T-cell (primary cell): ENCODE results near the gene NDUFS6. TPM values are rescaled to one million over a fixed set of nuclear protein-coding genes. Genes with fewer than 3 reads are reported as not detected.

Experiments used
- ATAC-seq, 4 experiments: fragments of 200-7000 bp in 3 of 4; fragments of 150-1000 bp in 1 of 4; cut with Tn5 transposase; replicated peaks in 1 of 4; 1 replicate in 3 of 4; 2 replicates in 1 of 4; pipeline ENCODE4 v1.10.0; 2021; ENCODE audit warnings: moderate library complexity in 3 of 4, mild to moderate bottlenecking in 2 of 4, moderate number of reproducible peaks in 1 of 4
- CTCF ChIA-PET, 2 donors: fragments of 300-600 bp; sonication (Branson Sonifier 250); formaldehyde crosslinking; loops; one replicate each; lab custom pipeline; 2022; ENCODE audit warnings: antibody characterized with exemption in 2 of 2; lab: Charles Lee
- POLR2A ChIA-PET, 2 donors: fragments of 300-600 bp; sonication (Branson Sonifier 250); formaldehyde crosslinking; loops; one replicate each; lab custom pipeline; 2022; ENCODE audit warnings: antibody characterized with exemption in 2 of 2; lab: Charles Lee
- DNase-seq, 35 experiments: peaks; one replicate each; pipeline versions ENCODE4 v3.0.0 to v3.0.0-alpha.2; 2013 to 2023
- H3K27ac ChIP-seq: one replicate; pipeline ENCODE4 v1.5.1; 2013; ENCODE audit warnings: low read length
- H3K27me3 ChIP-seq, 2 experiments: replicated peaks in 1 of 2; 1 replicate in 1 of 2; 2 replicates in 1 of 2; pipeline versions ENCODE4 v1.6.1 to v1.7.0; 2013; ENCODE audit warnings: low read length in 1 of 2, mixed read lengths in 1 of 2; ENCODE audit not compliant: control insufficient read depth in 2 of 2, insufficient read depth in 2 of 2; ENCODE audit errors: extremely low read depth in 1 of 2
- H3K36me3 ChIP-seq, 2 donors: 1 replicate in 1 of 2; 2 replicates in 1 of 2; pipeline versions ENCODE4 v1.6.1 to v1.7.0; 2013; ENCODE audit warnings: low read length in 1 of 2; ENCODE audit not compliant: control insufficient read depth in 2 of 2, insufficient read depth in 1 of 2; ENCODE audit errors: extremely low read depth in 1 of 2
- H3K4me1 ChIP-seq, 2 experiments: 1 replicate in 1 of 2; 2 replicates in 1 of 2; pipeline versions ENCODE4 v1.6.1 to v1.7.0; 2013; ENCODE audit warnings: low read length in 2 of 2, mixed read lengths in 1 of 2; ENCODE audit not compliant: insufficient read depth in 2 of 2, control insufficient read depth in 1 of 2; ENCODE audit errors: extremely low read depth in 1 of 2
- H3K4me3 ChIP-seq, 2 donors: 1 replicate in 1 of 2; 2 replicates in 1 of 2; pipeline versions ENCODE4 v1.5.1 to v1.7.0; 2013; ENCODE audit warnings: mild to moderate bottlenecking in 2 of 2, low read length in 1 of 2, moderate library complexity in 1 of 2; ENCODE audit not compliant: control insufficient read depth in 1 of 2; ENCODE audit errors: extremely low read depth in 1 of 2
- H3K9me3 ChIP-seq: 2 replicates; pipeline ENCODE4 v1.7.0; 2013
- H3K27ac Mint-ChIP-seq, 2 donors: one replicate each; pipeline ENCODE4 v1.8.0; 2020 to 2021; ENCODE audit warnings: mild to moderate bottlenecking in 2 of 2, mixed read lengths in 2 of 2
- H3K27me3 Mint-ChIP-seq, 2 donors: one replicate each; pipeline ENCODE4 v1.8.0; 2021 to 2022; ENCODE audit warnings: mixed read lengths in 2 of 2
- H3K36me3 Mint-ChIP-seq: one replicate; pipeline ENCODE4 v1.8.0; 2021; ENCODE audit warnings: mixed read lengths
- H3K4me1 Mint-ChIP-seq, 3 donors: one replicate each; pipeline ENCODE4 v1.8.0; 2020 to 2022; ENCODE audit warnings: mixed read lengths in 3 of 3, mild to moderate bottlenecking in 1 of 3
- H3K4me3 Mint-ChIP-seq, 3 donors: one replicate each; pipeline ENCODE4 v1.8.0; 2020 to 2022; ENCODE audit warnings: mild to moderate bottlenecking in 3 of 3, mixed read lengths in 3 of 3, moderate library complexity in 3 of 3
- H3K9me3 Mint-ChIP-seq, 3 donors: one replicate each; pipeline ENCODE4 v1.8.0; 2020 to 2022; ENCODE audit warnings: mixed read lengths in 3 of 3
- WGBS: methylation state at CpG from one replicate; pipeline ENCODE4 v1.1.5; 2013; ENCODE audit warnings: missing lambda C conversion rate; ENCODE audit not compliant: insufficient coverage; 5-methylcytosine and 5-hydroxymethylcytosine counted together
- total RNA-seq, 35 experiments: library from RNA in 6 of 35; stranded (reverse) in 6 of 35; fragments of 120-200 nt in 1 of 35; gene quantifications; one replicate each; pipeline versions ENCODE4 v1.2.1 to v1.2.4 and lab custom pipeline; 2013 to 2026

NDUFS6 gene
- total RNA-seq, 5 donors from 2014 or later (not counting 1 experiment from before 2014, with no cell fraction given): 16.4 to 21.7 (median 18.8) TPM

DNA sequence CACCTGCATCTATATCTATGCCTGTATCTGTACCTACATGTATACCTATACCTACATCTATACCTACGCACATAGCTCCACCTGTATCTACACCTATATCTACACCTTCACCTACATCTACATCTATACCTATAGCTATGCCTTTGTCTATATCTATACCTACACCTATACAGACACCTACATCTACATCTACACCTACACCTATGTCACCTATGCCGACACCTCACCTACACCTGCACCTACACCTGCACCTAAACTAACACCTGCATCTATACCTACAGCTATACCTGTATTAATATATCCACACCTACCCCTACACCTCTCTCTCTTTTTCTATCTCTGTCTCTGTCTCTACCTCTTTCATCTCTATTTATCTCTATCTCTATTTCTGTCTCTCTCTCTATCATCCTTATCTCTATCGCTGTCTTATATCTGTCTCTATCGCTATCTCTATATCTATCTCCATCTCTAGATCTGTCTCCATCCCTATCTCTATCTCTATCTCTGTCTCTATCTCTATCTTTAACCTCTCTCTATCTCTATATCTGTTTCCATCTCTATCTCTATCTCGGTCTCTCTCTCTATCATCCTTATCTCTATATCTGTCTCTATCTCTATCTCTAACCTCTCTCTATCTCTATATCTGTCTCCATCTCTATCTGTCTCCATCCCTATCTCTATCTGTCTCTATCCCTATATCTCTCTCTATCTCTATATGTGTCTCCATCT lies 43.7 kb downstream of the NDUFS6 start:
- POLR2A ChIA-PET: no interaction called here
- Mint-ChIP-seq H3K27ac (no peak overlapping the region), H3K4me1 (no peaks in the 10 kb centered on the region), H3K9me3 (no peaks in the 10 kb centered on the region), H3K36me3 (no peaks in the 10 kb centered on the region), H3K4me3 (no peak overlapping the region), H3K27me3 (peaks cover 14 to 51% of the 10 kb centered on the region in 2 donors)
- 90% methylated on average over 5 of the region's 5 CpGs for whole genome bisulfite sequencing
- H3K4me1 ChIP-seq: no peaks in the 10 kb centered on the region
- CTCF ChIA-PET: no interaction called here
- H3K9me3 ChIP-seq: no peaks in the 10 kb centered on the region
- peaks cover 0 to 36% of the 10 kb centered on the region in 2 experiments for H3K27me3 ChIP-seq
- ATAC-seq: no peak
- no peaks in the 10 kb centered on the region for H3K36me3 ChIP-seq
- no peak for DNase-seq
- H3K27ac ChIP-seq: no peak overlapping the region
- no peak overlapping the region for H3K4me3 ChIP-seq

GRCh38 chr5:1845696-1846095 lies 44.5 kb downstream of the NDUFS6 start:
- H3K9me3 ChIP-seq: no peaks in the 10 kb centered on the region
- no peak overlapping the region for H3K27ac ChIP-seq
- POLR2A ChIA-PET: no interaction called here
- no peaks in the 10 kb centered on the region for H3K36me3 ChIP-seq
- H3K4me1 Mint-ChIP-seq: no peaks in the 10 kb centered on the region
- CTCF ChIA-PET: no interaction called here
- H3K4me3 ChIP-seq: no peak overlapping the region
- H3K27me3 ChIP-seq: peaks cover 0 to 34% of the 10 kb centered on the region in 2 experiments
- H3K4me3 Mint-ChIP-seq: no peak overlapping the region
- DNase-seq (no peak), ATAC-seq (no peak)
- no peaks in the 10 kb centered on the region for H3K36me3 Mint-ChIP-seq
- no peaks in the 10 kb centered on the region for H3K9me3 Mint-ChIP-seq
- H3K4me1 ChIP-seq: no peaks in the 10 kb centered on the region
- H3K27me3 Mint-ChIP-seq: peaks cover 10 to 50% of the 10 kb centered on the region in 2 donors
- no peak overlapping the region for H3K27ac Mint-ChIP-seq
- 93% methylated on average over 1 of the region's 1 CpG for WGBS

DNA sequence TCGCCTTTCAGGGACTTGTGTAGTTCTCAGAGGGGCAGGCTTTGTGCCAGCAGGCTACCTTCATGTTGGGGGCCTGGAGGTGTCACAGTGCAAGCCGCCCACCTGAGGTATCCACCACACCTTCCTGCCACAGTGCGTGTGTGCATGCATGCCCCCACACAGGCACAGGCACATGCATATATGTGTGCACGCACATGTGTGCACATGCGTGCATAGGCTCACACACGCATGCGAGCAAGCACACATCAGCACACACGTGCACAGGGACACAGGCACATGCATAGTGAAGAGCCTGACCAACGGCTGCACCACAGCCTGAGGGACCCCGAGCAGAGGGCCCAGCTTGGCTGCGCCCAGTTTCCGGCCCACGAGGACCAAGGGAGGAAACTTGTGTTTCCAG lies 45.4 kb downstream of the NDUFS6 start:
- Histone ChIP-seq H3K9me3 (no peaks in the 10 kb centered on the region), H3K27ac (no peak overlapping the region), H3K4me1 (peaks cover 0 to 2% of the 10 kb centered on the region in 2 experiments), H3K36me3 (no peaks in the 10 kb centered on the region), H3K27me3 (peaks cover 0 to 34% of the 10 kb centered on the region in 2 experiments), H3K4me3 (no peak overlapping the region)
- Mint-ChIP-seq H3K9me3 (no peaks in the 10 kb centered on the region), H3K4me3 (no peak overlapping the region), H3K27me3 (peaks cover 12 to 49% of the 10 kb centered on the region in 2 donors), H3K4me1 (no peaks in the 10 kb centered on the region), H3K36me3 (no peaks in the 10 kb centered on the region), H3K27ac (no peak overlapping the region)
- DNase-seq: no peak
- 88% methylated on average over 13 of the region's 13 CpGs for WGBS
- ChIA-PET CTCF (no interaction called here), POLR2A (no interaction called here)
- ATAC-seq: no peak

- Histone ChIP-seq H3K9me3 (no peaks in the 10 kb centered on the region), H3K27me3 (peaks cover 0 to 39% of the 10 kb centered on the region in 2 experiments), H3K36me3 (no peaks in the 10 kb centered on the region), H3K4me3 (no peak overlapping the region), H3K27ac (no peak overlapping the region), H3K4me1 (peaks cover 0 to 3% of the 10 kb centered on the region in 2 experiments)
- no peak for ATAC-seq
- POLR2A ChIA-PET: no interaction called here
- Mint-ChIP-seq H3K4me1 (no peaks in the 10 kb centered on the region), H3K36me3 (no peaks in the 10 kb centered on the region), H3K27ac (no peak overlapping the region), H3K9me3 (no peaks in the 10 kb centered on the region), H3K27me3 (peaks cover 14 to 50% of the 10 kb centered on the region in 2 donors), H3K4me3 (no peak overlapping the region)
- DNase-seq: no peak
- WGBS: 100% methylated on average over 1 of the region's 10 CpGs
- CTCF ChIA-PET: no interaction called here
Measured at GRCh38 chr5:1847056-1847455, 45.8 kb downstream of the NDUFS6 start.

GRCh38 chr5:1847611-1848010 lies 46.4 kb downstream of the NDUFS6 start:
- H3K9me3 ChIP-seq: no peaks in the 10 kb centered on the region
- no peaks in the 10 kb centered on the region for H3K36me3 ChIP-seq
- Mint-ChIP-seq H3K9me3 (no peaks in the 10 kb centered on the region), H3K36me3 (no peaks in the 10 kb centered on the region), H3K4me3 (no peak overlapping the region), H3K27ac (no peak overlapping the region), H3K4me1 (no peaks in the 10 kb centered on the region), H3K27me3 (peaks cover 14 to 46% of the 10 kb centered on the region in 2 donors)
- H3K27me3 ChIP-seq: peaks cover 0 to 44% of the 10 kb centered on the region in 2 experiments
- DNase-seq: no peak
- ChIA-PET POLR2A (no interaction called here), CTCF (no interaction called here)
- H3K4me3 ChIP-seq: no peak overlapping the region
- H3K27ac ChIP-seq: no peak overlapping the region
- H3K4me1 ChIP-seq: peaks cover 0 to 3% of the 10 kb centered on the region in 2 experiments
- 74% methylated on average over 9 of the region's 9 CpGs for WGBS
- no peak for ATAC-seq

GRCh38 chr5:1850324-1851154 lies 49.3 kb downstream of the NDUFS6 start:
- ChIA-PET POLR2A (no interaction called here), CTCF (no interaction called here)
- Mint-ChIP-seq H3K27me3 (peaks cover 30 to 65% of the 10 kb centered on the region in 2 donors), H3K9me3 (no peaks in the 10 kb centered on the region), H3K36me3 (no peaks in the 10 kb centered on the region), H3K4me1 (no peaks in the 10 kb centered on the region), H3K4me3 (no peak overlapping the region), H3K27ac (no peak overlapping the region)
- peaks cover 0 to 70% of the 10 kb centered on the region in 2 experiments for H3K27me3 ChIP-seq
- ATAC-seq: no peak
- peaks cover 0 to 3% of the 10 kb centered on the region in 2 experiments for H3K4me1 ChIP-seq
- no peak for DNase-seq
- no peaks in the 10 kb centered on the region for H3K9me3 ChIP-seq
- no peak overlapping the region for H3K27ac ChIP-seq
- no peak overlapping the region for H3K4me3 ChIP-seq
- 54% methylated on average over 29 of the region's 29 CpGs for WGBS
- no peaks in the 10 kb centered on the region for H3K36me3 ChIP-seq
